Adipose tissue (tissue), 3 donors: ENCODE measurements around the gene KCNK17. TPM values are rescaled to one million over a fixed set of nuclear protein-coding genes. Genes with fewer than 3 reads are reported as not detected.

ENCODE experiments used
- H3K27ac ChIP-seq: one replicate; pipeline ENCODE4 v1.5.1; 2013; ENCODE audit warnings: low read depth, low read length
- WGBS, 3 donors: extraction: QIAGEN DNeasy Blood & Tissue Kit; methylation state at CpG; one replicate each; pipeline ENCODE4 v1.1.7; 2013; 5-methylcytosine and 5-hydroxymethylcytosine counted together
- polyA plus RNA-seq, 3 donors: library from polyadenylated mRNA; stranded (reverse); fragments of 200-250 nt; gene quantifications; one replicate each; pipeline ENCODE4 v1.2.3, GENCODE V29; 2013
- donor health status: healthy with polysubstance abuse.
- donor health status: Bipolar disorder and iron deficiency.
- donor health status: healthy.

The KCNK17 gene
- polyA plus RNA-seq, 3 donors = 0.13 to 0.35 TPM; not detected in 1

DNA sequence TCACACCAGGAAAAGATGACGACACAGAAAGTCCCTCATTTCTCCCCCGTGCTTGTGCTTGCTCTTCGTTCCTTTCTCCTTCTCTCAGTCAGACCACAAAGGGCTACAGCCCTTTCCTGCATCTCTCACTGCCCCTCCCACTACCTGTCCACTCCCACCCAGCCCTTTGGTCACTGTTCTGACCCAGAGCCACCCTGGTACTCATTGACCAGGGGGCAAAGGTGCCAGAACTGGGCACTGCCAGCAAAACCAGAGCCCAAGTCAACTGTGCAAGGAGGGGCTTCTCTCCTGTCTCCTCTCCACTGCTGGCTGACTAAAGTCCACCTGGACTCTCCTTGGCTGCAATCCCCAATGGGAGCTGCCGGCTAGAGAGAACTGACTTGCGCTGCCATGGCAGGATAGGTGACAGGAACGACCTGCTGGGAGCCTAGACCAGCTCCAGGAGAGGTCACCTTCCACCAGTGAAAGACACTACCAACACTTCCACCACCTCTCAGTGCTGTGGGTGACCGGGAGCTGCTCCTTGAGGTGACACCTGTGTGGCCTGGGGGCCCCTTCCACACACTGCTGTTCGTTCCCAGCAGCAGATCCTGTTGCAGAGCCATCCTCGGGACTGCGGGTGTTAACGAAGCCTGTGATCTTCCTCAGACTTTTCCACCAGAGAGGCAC, 32.8 kb downstream of the KCNK17 start:
- WGBS, 3 donors = 75 to 79% (median 76%) methylated on average over 11 of the region's 11 CpGs
- no peak overlapping the region for H3K27ac ChIP-seq

DNA sequence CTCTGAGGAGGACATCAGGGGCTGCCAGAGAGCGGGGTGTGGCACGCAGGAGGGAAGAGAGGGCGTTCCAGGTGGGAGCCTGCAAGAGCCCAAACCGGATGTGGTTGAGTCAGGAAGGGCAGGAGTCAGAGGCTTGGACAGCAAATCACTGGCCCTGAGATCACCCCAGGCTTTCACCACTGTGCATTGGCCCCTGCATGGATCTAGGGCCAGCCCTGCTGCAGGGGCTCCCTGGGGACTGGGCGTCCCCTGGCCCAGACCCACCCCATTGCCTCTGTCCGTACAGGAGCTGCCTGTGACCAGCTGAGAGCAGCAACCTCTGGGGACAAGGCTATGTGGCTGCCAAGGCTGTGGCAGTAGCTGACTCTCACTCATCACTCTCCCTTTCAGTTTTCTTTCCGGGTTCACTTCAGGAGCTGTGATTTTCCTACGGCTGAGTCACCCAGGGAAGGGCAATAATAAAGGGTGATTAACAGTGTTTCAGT, 33.9 kb downstream of the KCNK17 start:
- 35 to 55% (median 42%) methylated on average over 7 to 8 of the region's 8 CpGs for WGBS, 3 donors
- H3K27ac ChIP-seq = no peak overlapping the region

DNA sequence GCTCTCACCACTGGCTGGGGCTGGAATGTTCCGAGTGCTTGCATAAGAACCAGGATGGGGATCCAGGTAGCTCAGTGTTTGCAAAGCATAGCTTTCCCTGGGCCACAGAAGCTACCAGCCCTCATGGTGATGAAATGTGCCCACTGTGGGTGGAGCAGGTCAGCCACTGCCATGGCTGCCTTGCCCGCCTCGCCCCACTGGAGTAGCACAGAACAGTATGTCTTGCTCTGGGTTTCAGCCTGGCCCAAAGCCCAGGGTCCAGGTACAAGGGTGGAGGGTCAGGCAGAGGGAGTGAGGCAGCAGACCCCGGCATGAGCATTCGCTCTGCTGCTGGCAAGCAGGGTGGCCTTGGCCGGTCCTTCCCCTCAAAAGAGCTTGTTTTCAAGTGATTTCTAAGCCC, 34.7 kb downstream of the KCNK17 start:
- no peak overlapping the region for H3K27ac ChIP-seq
- WGBS, 3 donors = 90 to 93% (median 91%) methylated on average over 6 of the region's 6 CpGs

DNA sequence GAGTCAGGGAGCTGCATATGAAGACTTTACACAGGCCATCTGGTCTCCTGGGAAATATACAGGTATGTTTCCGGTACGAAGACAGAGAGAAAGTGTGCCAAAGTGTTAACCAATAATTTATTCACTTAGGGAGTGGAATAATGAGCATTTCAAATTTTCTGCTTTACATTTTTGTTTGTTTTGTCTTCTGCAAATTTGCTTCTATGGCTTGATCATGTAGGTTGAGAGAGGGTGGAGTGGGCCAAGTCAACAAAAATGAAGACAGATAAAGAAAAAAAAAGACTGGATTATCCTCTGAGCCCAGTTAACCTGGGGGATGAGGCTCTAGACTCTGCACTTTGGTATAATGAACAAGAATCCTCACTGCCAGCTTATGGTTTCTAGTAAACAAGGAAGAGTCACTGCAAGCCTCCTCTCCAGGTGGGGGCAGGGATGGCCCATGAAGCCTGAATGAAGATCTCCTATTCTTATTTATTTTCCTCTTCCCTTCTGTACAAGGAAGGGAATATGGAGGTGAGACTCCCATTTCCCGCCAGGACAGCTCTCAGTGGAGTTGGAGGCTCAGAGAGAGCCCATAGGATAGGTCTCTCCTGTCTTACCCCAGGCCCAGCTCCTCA, 37.7 kb downstream of the KCNK17 start:
- H3K27ac ChIP-seq = no peak overlapping the region
- 80 to 91% (median 85%) methylated on average over 3 of the region's 3 CpGs for WGBS, 3 donors

DNA sequence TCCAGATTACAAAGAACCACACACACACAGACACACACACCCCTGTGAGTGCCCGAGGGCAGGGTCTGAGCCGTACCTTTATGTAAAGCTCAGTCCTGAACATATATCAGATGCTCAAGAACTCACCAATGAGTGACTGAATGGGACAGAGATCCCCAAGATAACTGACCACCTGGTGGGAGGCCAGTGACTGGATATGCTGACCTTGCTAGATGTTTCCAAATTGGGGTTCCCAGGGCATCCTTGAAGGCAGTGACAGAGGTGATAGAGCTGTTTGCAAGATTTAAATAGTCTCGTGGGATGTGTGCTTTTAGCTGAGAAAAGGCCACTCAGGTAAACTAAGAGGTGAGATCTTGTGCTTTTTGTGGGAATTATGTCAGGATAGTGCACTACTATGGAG, 39.3 kb downstream of the KCNK17 start:
- no peak overlapping the region for H3K27ac ChIP-seq
- WGBS, 3 donors = 81 to 87% (median 83%) methylated on average over 3 of the region's 3 CpGs

- WGBS, 3 donors = 67 to 77% (median 68%) methylated on average over 4 of the region's 4 CpGs
- H3K27ac ChIP-seq = no peak overlapping the region
Measured at GRCh38 chr6:39274471-39274870, 39.7 kb downstream of the KCNK17 start.

DNA sequence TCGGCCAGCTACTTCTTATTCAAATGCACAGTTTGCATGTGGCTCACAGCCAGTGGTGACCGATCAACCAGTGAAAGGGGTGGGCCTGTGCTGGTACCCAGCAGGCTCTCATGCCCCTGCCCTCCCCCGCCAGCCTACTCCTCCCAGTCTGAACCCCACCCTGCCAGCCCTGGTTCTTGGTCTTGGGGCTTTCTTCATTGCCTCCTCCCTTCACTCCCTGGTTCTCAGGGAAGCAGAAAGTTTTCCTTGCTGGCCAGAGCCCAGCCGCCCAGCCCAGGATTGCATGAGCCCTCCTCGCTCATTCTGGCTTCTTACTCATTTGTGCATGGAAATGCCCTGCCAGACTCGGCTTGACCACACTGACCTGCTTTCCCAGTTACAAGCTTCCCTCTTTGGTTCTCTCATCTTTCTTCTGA, 40.8 kb downstream of the KCNK17 start:
- WGBS, 3 donors = 47 to 63% (median 62%) methylated on average over 6 of the region's 6 CpGs
- no peak overlapping the region for H3K27ac ChIP-seq

DNA sequence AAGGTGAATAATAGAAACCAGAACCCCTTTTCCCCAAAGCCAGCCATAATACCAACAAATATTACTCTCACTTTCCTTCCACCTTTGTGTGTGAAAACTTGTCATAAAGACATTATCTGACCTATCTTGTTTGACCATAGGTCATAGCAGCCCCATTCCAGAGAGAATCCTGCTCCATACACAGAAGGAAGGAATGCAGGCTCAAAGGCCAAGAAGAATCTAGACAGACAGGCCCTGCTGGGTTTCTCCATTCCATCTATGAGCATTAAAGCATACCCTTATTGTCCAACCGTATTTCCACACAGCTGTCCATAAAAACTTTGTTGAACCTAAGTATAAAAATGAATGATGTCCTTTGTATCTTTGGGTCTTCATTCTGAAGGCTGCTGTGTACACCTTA, 44.3 kb downstream of the KCNK17 start:
- H3K27ac ChIP-seq = no peak overlapping the region
- WGBS, 3 donors = 71 to 93% (median 92%) methylated on average over 1 of the region's 1 CpG

DNA sequence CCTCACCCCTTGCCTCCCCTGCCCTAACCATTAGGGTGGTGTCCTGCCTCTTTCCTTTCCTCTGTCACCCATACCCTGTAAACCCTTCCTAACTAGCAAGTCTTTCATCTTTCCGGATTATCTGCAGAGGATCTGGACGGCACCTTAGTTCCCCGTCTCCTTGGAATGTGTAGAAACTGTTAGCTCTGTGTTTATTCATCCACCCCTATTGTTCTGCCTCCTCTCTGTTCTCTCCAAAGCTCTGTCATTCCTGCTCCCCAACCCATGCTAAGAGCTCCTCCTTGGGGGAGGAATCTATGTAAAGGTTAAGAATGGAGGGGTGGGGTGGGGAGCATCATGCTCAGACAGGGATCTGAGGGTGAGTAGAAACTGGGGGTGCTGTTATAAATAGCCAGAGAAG, 45.5 kb downstream of the KCNK17 start:
- no peak overlapping the region for H3K27ac ChIP-seq
- WGBS, 3 donors = 79 to 89% (median 82%) methylated on average over 3 of the region's 3 CpGs

- no peak overlapping the region for H3K27ac ChIP-seq
- 76 to 80% (median 80%) methylated on average over 7 of the region's 7 CpGs for WGBS, 3 donors
Measured at GRCh38 chr6:39268171-39268570, 46.0 kb downstream of the KCNK17 start.

- 76 to 91% (median 88%) methylated on average over 5 of the region's 5 CpGs for WGBS, 3 donors
Measured at GRCh38 chr6:39266782-39267355, 47.4 kb downstream of the KCNK17 start.

DNA sequence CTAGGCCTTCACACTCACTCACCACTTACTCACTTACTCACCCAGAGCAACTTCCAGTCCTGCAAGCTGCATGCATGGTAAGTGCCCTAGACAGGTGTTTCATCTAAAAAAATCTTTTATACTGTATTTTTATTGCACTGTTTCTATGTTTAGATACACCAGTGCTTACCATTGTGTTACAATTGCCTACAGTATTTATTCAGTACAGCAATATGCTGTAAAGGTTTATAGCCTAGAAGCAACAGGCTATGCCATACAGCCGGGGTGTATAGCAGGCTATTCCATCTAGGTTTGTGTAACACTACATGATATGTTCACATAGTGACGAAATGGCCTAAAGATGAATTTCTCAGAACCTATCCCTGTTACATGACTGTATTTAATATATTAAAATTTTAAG, 47.8 kb downstream of the KCNK17 start:
- no peak overlapping the region for H3K27ac ChIP-seq

More at GRCh38 chr6:39266782-39267355, 47.4 kb downstream of the KCNK17 start:
- H3K27ac ChIP-seq = no peak overlapping the region

GRCh38 chr6:39263303-39264037, 50.7 kb downstream of the KCNK17 start:
- H3K27ac ChIP-seq = no peak overlapping the region

More for the DNA sequence above, 47.8 kb downstream of the KCNK17 start:
- WGBS, 3 donors = 75 to 93% (median 92%) methylated on average over 2 of the region's 2 CpGs

DNA sequence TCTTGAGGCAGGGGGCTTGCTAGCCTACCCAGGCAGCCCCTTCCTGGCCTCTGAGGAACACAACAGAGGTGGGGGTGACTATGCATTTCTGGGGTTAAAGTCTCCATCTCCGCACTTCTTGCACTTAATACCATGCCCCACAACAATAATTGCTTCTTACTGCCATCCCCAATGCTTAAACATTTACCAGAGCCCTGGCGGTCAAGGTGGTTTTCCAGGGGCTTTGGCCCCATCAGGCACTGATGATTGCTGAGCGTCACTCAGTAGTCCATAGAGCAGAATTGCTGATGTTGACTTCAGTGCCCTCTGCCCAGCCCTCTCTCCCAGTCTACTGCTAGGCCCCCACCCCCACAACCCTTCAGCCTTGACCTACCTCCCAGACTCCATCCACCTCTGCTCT, 52.5 kb downstream of the KCNK17 start:
- 80 to 96% (median 87%) methylated on average over 3 of the region's 3 CpGs for WGBS, 3 donors
- no peak overlapping the region for H3K27ac ChIP-seq

More at GRCh38 chr6:39263303-39264037, 50.7 kb downstream of the KCNK17 start:
- WGBS, 3 donors = 21 to 40% (median 31%) methylated on average over 5 of the region's 5 CpGs

- 82 to 89% (median 86%) methylated on average over 2 of the region's 2 CpGs for WGBS, 3 donors
Measured at GRCh38 chr6:39260953-39261352, 53.3 kb downstream of the KCNK17 start.

GRCh38 chr6:39260456-39260855, 53.8 kb downstream of the KCNK17 start:
- no peak overlapping the region for H3K27ac ChIP-seq
- WGBS, 3 donors = 88 to 93% (median 91%) methylated on average over 2 of the region's 2 CpGs

More at GRCh38 chr6:39260953-39261352, 53.3 kb downstream of the KCNK17 start:
- no peak overlapping the region for H3K27ac ChIP-seq

DNA sequence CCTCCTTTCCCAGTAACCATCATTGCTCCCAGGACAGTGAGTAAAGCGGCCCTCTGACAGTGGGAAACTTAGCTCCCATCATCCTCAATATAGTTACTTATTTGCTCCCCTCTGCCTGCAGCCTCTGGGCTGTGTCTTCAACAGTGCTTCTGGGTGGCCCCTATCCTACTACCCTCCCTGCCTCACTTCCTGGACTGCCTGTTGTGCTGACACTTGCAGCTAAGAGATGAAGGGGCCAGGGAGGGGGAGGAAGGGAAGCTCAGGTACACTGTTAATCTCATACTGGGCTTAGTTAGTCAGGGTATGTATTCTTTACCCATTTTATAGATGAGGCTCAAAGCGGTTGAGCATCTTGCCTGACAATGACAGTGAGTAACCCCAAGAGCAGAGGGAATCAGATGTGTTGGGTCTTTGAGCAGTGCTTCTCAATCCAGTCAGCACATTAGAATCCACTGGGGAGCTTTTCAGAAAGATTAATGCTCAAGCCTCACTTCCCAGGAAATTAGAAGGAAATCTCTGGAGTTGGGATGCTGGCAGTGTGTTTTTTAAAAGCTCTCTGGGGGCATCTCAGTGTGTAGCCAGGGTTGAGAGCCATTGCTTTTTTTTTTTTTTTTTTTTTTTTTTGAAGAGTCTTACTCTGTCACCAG, 57.8 kb downstream of the KCNK17 start:
- WGBS, 3 donors = 66 to 91% (median 87%) methylated on average over 2 of the region's 2 CpGs

DNA sequence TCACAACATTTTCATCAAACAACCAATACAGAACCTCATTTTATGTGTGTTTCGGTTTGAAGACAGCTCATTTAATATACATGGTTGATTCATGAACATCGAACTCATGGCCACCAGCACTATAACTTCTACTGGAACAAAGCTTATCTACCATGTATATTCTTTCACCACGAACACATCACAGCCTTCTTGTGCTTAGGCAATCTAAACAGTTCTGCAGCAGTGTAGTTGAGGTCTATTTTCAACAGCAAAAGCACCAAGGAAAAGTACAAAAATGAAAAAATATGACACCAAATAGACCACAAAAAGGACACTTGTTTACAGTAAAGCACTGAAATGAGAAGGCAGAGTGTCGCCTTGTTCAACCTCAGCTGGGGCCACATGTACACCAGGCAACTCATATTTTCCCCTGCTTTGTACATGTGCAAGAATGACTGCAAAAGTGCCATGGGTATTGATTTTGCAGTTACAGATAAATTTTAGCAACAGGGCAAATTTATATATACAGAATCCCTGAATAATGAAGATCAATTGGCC, 59.2 kb downstream of the KCNK17 start:
- H3K27ac ChIP-seq = no peak overlapping the region
- 88 to 90% (median 89%) methylated on average over 4 of the region's 4 CpGs for WGBS, 3 donors

More for the DNA sequence above, 57.8 kb downstream of the KCNK17 start:
- no peak overlapping the region for H3K27ac ChIP-seq
